GM06990 (cell line): ENCODE measurements around the gene ETNPPL.

ENCODE experiments used
- DNase-seq: peaks from one replicate; pipeline ENCODE4 v3.0.0-alpha.2; 2011; ENCODE audit not compliant: insufficient read length; ENCODE audit errors: extremely low read depth
- H3K27me3 ChIP-seq: replicated peaks from 2 replicates; pipeline ENCODE4 v1.6.0; 2011; ENCODE audit warnings: low read length; ENCODE audit not compliant: control insufficient read depth, insufficient read depth
- H3K36me3 ChIP-seq: 2 replicates; pipeline ENCODE4 v1.5.1; 2011; ENCODE audit warnings: low read length; ENCODE audit not compliant: control insufficient read depth, insufficient read depth
- H3K4me3 ChIP-seq: replicated peaks from 2 replicates; pipeline ENCODE4 v1.5.1; 2011; ENCODE audit warnings: low read depth, mild to moderate bottlenecking, control low read depth, low read length
- CTCF ChIP-seq: IDR thresholded peaks from 2 replicates; pipeline ENCODE4 v1.5.1; 2011; ENCODE audit warnings: low read length, control low read depth, mild to moderate bottlenecking, inconsistent platforms; ENCODE audit not compliant: insufficient read depth, poor library complexity, severe bottlenecking

Gene ETNPPL

GRCh38 chr4:108709722-108710121 lies 53.1 kb downstream of the ETNPPL start:
- TF ChIP-seq CTCF, result no peak

GRCh38 chr4:108709234-108709633 lies 53.6 kb downstream of the ETNPPL start:
- no peak for TF ChIP-seq CTCF
- no peaks in the 10 kb centered on the region; the same call in 1 of the 2 replicates for H3K27me3 ChIP-seq
- no peak for DNase-seq
- no peaks in the 10 kb centered on the region for H3K36me3 ChIP-seq
- no peak overlapping the region for H3K4me3 ChIP-seq

More at GRCh38 chr4:108709722-108710121, 53.1 kb downstream of the ETNPPL start:
- DNase-seq, result no peak
- Histone ChIP-seq H3K4me3 (no peak overlapping the region), H3K27me3 (no peaks in the 10 kb centered on the region; the same call in 1 of the 2 replicates), H3K36me3 (no peaks in the 10 kb centered on the region)

GRCh38 chr4:108706289-108706688 lies 56.6 kb downstream of the ETNPPL start:
- H3K4me3 ChIP-seq, result no peak overlapping the region
- no peaks in the 10 kb centered on the region; the same call in 1 of the 2 replicates for H3K27me3 ChIP-seq
- no peak for DNase-seq
- no peak for TF ChIP-seq CTCF
- H3K36me3 ChIP-seq, result no peaks in the 10 kb centered on the region

- no peaks in the 10 kb centered on the region for H3K36me3 ChIP-seq
- DNase-seq, result no peak
- H3K4me3 ChIP-seq, result no peak overlapping the region
- no peaks in the 10 kb centered on the region for H3K27me3 ChIP-seq
- TF ChIP-seq CTCF, result no peak
Observed at GRCh38 chr4:108703966-108704365, 58.9 kb downstream of the ETNPPL start.

- Histone ChIP-seq H3K4me3 (no peak overlapping the region), H3K27me3 (no peaks in the 10 kb centered on the region), H3K36me3 (no peaks in the 10 kb centered on the region)
- no peak for TF ChIP-seq CTCF
- DNase-seq, result no peak
Observed at GRCh38 chr4:108703370-108703769, 59.5 kb downstream of the ETNPPL start.

GRCh38 chr4:108702960-108703359 lies 59.9 kb downstream of the ETNPPL start:
- TF ChIP-seq CTCF, result no peak
- no peak for DNase-seq
- Histone ChIP-seq H3K27me3 (no peaks in the 10 kb centered on the region), H3K4me3 (no peak overlapping the region), H3K36me3 (no peaks in the 10 kb centered on the region)
